GM23338 (cell line): Measurements from ENCODE around the gene ZNF70. TPM values are rescaled to one million over a fixed set of nuclear protein-coding genes. Genes with fewer than 3 reads are reported as not detected.

Experiments used
- ATAC-seq: fragments of 200-7000 bp; cut with Tn5 transposase; 3 replicates; pipeline ENCODE4 v1.9.1; 2020
- DNase-seq: peaks from one replicate; pipeline ENCODE4 v3.0.0-alpha.2; 2015; ENCODE audit warnings: low spot score
- H2AFZ ChIP-seq: fragments of 200-600 bp; sonication (generic); 2 replicates; pipeline ENCODE4 v1.8.0; 2016; ENCODE audit warnings: antibody characterized with exemption, mild to moderate bottlenecking, moderate library complexity
- H3F3A ChIP-seq: fragments of 200-600 bp; sonication (generic); replicated peaks from 2 replicates; pipeline ENCODE4 v1.8.0; 2017; ENCODE audit warnings: antibody characterized with exemption, mixed run types, low read depth
- H3K27ac ChIP-seq: fragments of 200-600 bp; sonication (generic); 2 replicates; pipeline ENCODE4 v1.6.1; 2016; ENCODE audit warnings: low read depth
- H3K27me3 ChIP-seq: fragments of 200-600 bp; sonication (generic); 2 replicates; pipeline ENCODE4 v1.8.0; 2016; ENCODE audit warnings: mild to moderate bottlenecking, mixed run types, moderate library complexity; ENCODE audit not compliant: insufficient read depth
- H3K36me3 ChIP-seq: fragments of 200-600 bp; sonication (generic); 2 replicates; pipeline ENCODE4 v1.8.0; 2016; ENCODE audit warnings: mild to moderate bottlenecking; ENCODE audit not compliant: insufficient read depth
- H3K4me1 ChIP-seq: fragments of 200-600 bp; sonication (generic); 2 replicates; pipeline ENCODE4 v1.8.0; 2016; ENCODE audit warnings: mild to moderate bottlenecking, moderate library complexity; ENCODE audit not compliant: insufficient read depth
- H3K4me2 ChIP-seq: fragments of 200-600 bp; sonication (generic); 2 replicates; pipeline ENCODE4 v1.7.1; 2017; ENCODE audit warnings: mixed run types
- H3K4me3 ChIP-seq: fragments of 200-600 bp; sonication (generic); 2 replicates; pipeline ENCODE4 v1.6.1; 2016; ENCODE audit warnings: mixed run types
- H3K79me2 ChIP-seq: fragments of 200-600 bp; sonication (generic); replicated peaks from 2 replicates; pipeline ENCODE4 v1.8.0; 2017; ENCODE audit warnings: mild to moderate bottlenecking; ENCODE audit not compliant: insufficient read depth
- H3K9me2 ChIP-seq: fragments of 200-600 bp; sonication (generic); 2 replicates; pipeline ENCODE4 v1.8.0; 2017; ENCODE audit not compliant: insufficient read depth
- H4K20me1 ChIP-seq: fragments of 200-600 bp; sonication (generic); replicated peaks from 2 replicates; pipeline ENCODE4 v1.8.0; 2017; ENCODE audit warnings: mild to moderate bottlenecking; ENCODE audit not compliant: insufficient read depth
- H3K27ac Mint-ChIP-seq: 2 replicates; pipeline ENCODE4 v1.8.0; 2020; ENCODE audit warnings: inconsistent platforms, mild to moderate bottlenecking, moderate library complexity, mixed read lengths
- H3K27me3 Mint-ChIP-seq: 3 replicates; pipeline ENCODE4 v1.8.0; 2022; ENCODE audit warnings: low read depth, mild to moderate bottlenecking, moderate library complexity, mixed read lengths, inconsistent platforms; ENCODE audit not compliant: insufficient read depth, poor library complexity
- H3K36me3 Mint-ChIP-seq: 3 replicates; pipeline ENCODE4 v1.8.0; 2021; ENCODE audit warnings: low read depth, mild to moderate bottlenecking, inconsistent platforms, moderate library complexity, mixed read lengths
- H3K4me1 Mint-ChIP-seq: 3 replicates; pipeline ENCODE4 v1.8.0; 2020; ENCODE audit warnings: mild to moderate bottlenecking, inconsistent platforms, mixed read lengths
- H3K4me3 Mint-ChIP-seq: 3 replicates; pipeline ENCODE4 v1.8.0; 2021; ENCODE audit warnings: moderate library complexity, mild to moderate bottlenecking, inconsistent platforms, mixed read lengths
- H3K9me3 Mint-ChIP-seq: 3 replicates; pipeline ENCODE4 v1.8.0; 2020; ENCODE audit warnings: moderate library complexity, mild to moderate bottlenecking, inconsistent platforms, mixed read lengths
- CREB1 ChIP-seq: fragments of 250-450 bp; sonication (Bioruptor Pico); IDR thresholded peaks from 2 replicates; pipeline ENCODE4 v1.5.0; 2020; ENCODE audit warnings: low read depth, mild to moderate bottlenecking, moderate library complexity
- EZH2 ChIP-seq: fragments of 200-600 bp; sonication (generic); IDR thresholded peaks from one replicate; pipeline ENCODE4 v1.8.0; 2017; ENCODE audit warnings: antibody characterized with exemption, mild to moderate bottlenecking, low read depth; ENCODE audit not compliant: unreplicated experiment
- STAT1 ChIP-seq: IDR thresholded peaks from one replicate; pipeline ENCODE4 v1.6.1; 2016; ENCODE audit warnings: antibody characterized with exemption; ENCODE audit not compliant: unreplicated experiment
- ZNF114 ChIP-seq: fragments of 250-450 bp; sonication (Bioruptor Pico); IDR thresholded peaks from 2 replicates; pipeline ENCODE4 v1.5.0; 2020; ENCODE audit warnings: mild to moderate bottlenecking, moderate library complexity
- polyA plus RNA-seq: library from polyadenylated mRNA; unstranded; fragments of >200 nt; fragmentation: Nextera tagmentation; extraction: Ambion mirVana; gene quantifications from 2 replicates; pipeline ENCODE4 v1.2.1, GENCODE V29; 2016
- total RNA-seq: library from RNA; depleted of rRNA; stranded (reverse); fragments of >200 nt; shearing (Covaris generic); gene quantifications from 2 replicates; pipeline ENCODE4 v1.2.3, GENCODE V29; 2014
- TF ChIP-seq, protein P1 (sequence below): IDR thresholded peaks from one replicate; pipeline ENCODE4 v1.6.1; 2018; ENCODE audit warnings: antibody characterized with exemption; ENCODE audit not compliant: unreplicated experiment
- TF ChIP-seq, protein P2 (sequence below): fragments of 250-450 bp; sonication (Bioruptor Pico); IDR thresholded peaks from 2 replicates; pipeline ENCODE4 v1.5.0; 2020; ENCODE audit warnings: mild to moderate bottlenecking, moderate library complexity

Gene ZNF70
- total and polyA plus RNA-seq, 2 experiments from 2014 or later = 0.45 to 2.6 TPM

DNA sequence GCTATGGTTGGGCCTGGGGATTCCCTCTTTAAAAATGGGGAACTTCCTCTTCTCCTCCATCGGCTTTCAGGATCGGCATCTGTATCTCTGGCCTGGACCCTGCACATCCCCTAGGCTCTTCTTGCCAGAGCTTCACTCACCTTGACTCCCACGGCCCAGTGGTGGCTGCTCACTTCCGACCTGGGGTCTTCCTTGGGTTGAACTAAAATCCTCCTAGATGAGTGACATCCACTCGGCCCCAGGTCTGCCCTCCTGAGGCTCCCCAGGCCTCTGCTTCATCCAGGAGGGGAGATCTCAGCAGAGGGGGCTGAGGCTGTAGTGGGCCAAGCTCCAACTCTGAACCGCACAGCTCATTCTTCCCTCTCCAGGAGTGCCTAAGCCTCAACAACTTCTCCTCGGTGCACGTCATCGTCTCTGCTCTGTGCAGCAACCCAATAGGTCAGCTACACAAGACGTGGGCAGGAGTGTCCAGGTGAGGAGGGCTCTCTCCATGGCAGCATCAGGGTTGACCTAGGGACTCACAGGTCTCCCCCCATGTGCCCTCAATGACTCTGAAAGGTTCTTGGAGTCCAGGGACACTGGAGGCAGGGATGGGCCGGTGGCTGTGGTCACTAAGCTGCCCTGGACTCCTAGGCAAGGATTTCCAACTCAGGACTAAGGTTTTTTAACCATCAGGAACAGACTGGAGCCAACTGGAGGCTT, 56.8 kb downstream of the ZNF70 start:
- Histone ChIP-seq H2AFZ (no peak overlapping the region), H3K4me2 (no peak overlapping the region), H3F3A (no peaks in the 10 kb centered on the region), H3K4me1 (no peaks in the 10 kb centered on the region), H3K27me3 (no peaks in the 10 kb centered on the region), H3K9me2 (no peaks in the 10 kb centered on the region), H3K27ac (no peak overlapping the region), H3K79me2 (no peaks in the 10 kb centered on the region; the same call in 1 of the 2 replicates), H3K4me3 (no peak overlapping the region), H3K36me3 (peaks cover 11% of the 10 kb centered on the region; the same call in 1 of the 2 replicates), H4K20me1 (no peaks in the 10 kb centered on the region; the same call in 1 of the 2 replicates)
- no peak for ATAC-seq
- H3K4me3 Mint-ChIP-seq = no peak overlapping the region
- H3K36me3 Mint-ChIP-seq = peaks cover 25% of the 10 kb centered on the region
- no peaks in the 10 kb centered on the region for H3K9me3 Mint-ChIP-seq
- no peak for DNase-seq
- H3K27me3 Mint-ChIP-seq = peaks cover 8% of the 10 kb centered on the region
- H3K4me1 Mint-ChIP-seq = no peaks in the 10 kb centered on the region
- H3K27ac Mint-ChIP-seq = no peak overlapping the region
- TF ChIP-seq EZH2 = no peak
- TF ChIP-seq STAT1 = no peak
- no peak for TF ChIP-seq ZNF114
- TF ChIP-seq, protein P1, sequence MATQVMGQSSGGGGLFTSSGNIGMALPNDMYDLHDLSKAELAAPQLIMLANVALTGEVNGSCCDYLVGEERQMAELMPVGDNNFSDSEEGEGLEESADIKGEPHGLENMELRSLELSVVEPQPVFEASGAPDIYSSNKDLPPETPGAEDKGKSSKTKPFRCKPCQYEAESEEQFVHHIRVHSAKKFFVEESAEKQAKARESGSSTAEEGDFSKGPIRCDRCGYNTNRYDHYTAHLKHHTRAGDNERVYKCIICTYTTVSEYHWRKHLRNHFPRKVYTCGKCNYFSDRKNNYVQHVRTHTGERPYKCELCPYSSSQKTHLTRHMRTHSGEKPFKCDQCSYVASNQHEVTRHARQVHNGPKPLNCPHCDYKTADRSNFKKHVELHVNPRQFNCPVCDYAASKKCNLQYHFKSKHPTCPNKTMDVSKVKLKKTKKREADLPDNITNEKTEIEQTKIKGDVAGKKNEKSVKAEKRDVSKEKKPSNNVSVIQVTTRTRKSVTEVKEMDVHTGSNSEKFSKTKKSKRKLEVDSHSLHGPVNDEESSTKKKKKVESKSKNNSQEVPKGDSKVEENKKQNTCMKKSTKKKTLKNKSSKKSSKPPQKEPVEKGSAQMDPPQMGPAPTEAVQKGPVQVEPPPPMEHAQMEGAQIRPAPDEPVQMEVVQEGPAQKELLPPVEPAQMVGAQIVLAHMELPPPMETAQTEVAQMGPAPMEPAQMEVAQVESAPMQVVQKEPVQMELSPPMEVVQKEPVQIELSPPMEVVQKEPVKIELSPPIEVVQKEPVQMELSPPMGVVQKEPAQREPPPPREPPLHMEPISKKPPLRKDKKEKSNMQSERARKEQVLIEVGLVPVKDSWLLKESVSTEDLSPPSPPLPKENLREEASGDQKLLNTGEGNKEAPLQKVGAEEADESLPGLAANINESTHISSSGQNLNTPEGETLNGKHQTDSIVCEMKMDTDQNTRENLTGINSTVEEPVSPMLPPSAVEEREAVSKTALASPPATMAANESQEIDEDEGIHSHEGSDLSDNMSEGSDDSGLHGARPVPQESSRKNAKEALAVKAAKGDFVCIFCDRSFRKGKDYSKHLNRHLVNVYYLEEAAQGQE = no peak
- TF ChIP-seq CREB1 (CRISPR knock-in tag) = no peak
- TF ChIP-seq, protein P2, sequence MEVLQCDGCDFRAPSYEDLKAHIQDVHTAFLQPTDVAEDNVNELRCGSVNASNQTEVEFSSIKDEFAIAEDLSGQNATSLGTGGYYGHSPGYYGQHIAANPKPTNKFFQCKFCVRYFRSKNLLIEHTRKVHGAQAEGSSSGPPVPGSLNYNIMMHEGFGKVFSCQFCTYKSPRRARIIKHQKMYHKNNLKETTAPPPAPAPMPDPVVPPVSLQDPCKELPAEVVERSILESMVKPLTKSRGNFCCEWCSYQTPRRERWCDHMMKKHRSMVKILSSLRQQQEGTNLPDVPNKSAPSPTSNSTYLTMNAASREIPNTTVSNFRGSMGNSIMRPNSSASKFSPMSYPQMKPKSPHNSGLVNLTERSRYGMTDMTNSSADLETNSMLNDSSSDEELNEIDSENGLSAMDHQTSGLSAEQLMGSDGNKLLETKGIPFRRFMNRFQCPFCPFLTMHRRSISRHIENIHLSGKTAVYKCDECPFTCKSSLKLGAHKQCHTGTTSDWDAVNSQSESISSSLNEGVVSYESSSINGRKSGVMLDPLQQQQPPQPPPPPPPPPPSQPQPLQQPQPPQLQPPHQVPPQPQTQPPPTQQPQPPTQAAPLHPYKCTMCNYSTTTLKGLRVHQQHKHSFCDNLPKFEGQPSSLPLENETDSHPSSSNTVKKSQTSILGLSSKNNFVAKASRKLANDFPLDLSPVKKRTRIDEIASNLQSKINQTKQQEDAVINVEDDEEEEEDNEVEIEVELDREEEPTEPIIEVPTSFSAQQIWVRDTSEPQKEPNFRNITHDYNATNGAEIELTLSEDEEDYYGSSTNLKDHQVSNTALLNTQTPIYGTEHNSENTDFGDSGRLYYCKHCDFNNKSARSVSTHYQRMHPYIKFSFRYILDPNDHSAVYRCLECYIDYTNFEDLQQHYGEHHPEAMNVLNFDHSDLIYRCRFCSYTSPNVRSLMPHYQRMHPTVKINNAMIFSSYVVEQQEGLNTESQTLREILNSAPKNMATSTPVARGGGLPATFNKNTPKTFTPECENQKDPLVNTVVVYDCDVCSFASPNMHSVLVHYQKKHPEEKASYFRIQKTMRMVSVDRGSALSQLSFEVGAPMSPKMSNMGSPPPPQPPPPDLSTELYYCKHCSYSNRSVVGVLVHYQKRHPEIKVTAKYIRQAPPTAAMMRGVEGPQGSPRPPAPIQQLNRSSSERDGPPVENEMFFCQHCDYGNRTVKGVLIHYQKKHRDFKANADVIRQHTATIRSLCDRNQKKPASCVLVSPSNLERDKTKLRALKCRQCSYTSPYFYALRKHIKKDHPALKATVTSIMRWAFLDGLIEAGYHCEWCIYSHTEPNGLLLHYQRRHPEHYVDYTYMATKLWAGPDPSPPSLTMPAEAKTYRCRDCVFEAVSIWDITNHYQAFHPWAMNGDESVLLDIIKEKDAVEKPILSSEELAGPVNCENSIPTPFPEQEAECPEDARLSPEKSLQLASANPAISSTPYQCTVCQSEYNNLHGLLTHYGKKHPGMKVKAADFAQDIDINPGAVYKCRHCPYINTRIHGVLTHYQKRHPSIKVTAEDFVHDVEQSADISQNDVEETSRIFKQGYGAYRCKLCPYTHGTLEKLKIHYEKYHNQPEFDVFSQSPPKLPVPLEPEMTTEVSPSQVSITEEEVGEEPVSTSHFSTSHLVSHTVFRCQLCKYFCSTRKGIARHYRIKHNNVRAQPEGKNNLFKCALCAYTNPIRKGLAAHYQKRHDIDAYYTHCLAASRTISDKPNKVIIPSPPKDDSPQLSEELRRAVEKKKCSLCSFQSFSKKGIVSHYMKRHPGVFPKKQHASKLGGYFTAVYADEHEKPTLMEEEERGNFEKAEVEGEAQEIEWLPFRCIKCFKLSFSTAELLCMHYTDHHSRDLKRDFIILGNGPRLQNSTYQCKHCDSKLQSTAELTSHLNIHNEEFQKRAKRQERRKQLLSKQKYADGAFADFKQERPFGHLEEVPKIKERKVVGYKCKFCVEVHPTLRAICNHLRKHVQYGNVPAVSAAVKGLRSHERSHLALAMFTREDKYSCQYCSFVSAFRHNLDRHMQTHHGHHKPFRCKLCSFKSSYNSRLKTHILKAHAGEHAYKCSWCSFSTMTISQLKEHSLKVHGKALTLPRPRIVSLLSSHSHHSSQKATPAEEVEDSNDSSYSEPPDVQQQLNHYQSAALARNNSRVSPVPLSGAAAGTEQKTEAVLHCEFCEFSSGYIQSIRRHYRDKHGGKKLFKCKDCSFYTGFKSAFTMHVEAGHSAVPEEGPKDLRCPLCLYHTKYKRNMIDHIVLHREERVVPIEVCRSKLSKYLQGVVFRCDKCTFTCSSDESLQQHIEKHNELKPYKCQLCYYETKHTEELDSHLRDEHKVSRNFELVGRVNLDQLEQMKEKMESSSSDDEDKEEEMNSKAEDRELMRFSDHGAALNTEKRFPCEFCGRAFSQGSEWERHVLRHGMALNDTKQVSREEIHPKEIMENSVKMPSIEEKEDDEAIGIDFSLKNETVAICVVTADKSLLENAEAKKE (CRISPR knock-in tag) = no peak
